GM12878 (cell line): ENCODE measurements around the gene TMEM181. TPM values are rescaled to one million over a fixed set of nuclear protein-coding genes. Genes with fewer than 3 reads are reported as not detected.
"Not testable (repeated sequence)": the region's sequence is repeated elsewhere in the genome, so short reads cannot be mapped to it uniquely, and the experiment has no call there.

Source experiments
- ATAC-seq: fragments of 200-7000 bp; cut with Tn5 transposase; 3 replicates; pipeline ENCODE4 v1.9.1; 2020; ENCODE audit warnings: mild to moderate bottlenecking, moderate library complexity
- BruUV-seq: library from RNA; stranded (reverse); fragments of 400-500 nt; replicated peaks from 2 replicates; lab custom pipeline; 2021; lab: Mats Ljungman, UMichigan
- CTCF ChIA-PET: fragments of 300-600 bp; sonication (Branson Sonifier 250); formaldehyde crosslinking; extraction: SDS; loops from one replicate; lab custom pipeline; 2021; ENCODE audit warnings: inconsistent platforms; lab: Yijun Ruan, JAX
- POLR2A ChIA-PET: fragments of 350-600 bp; formaldehyde crosslinking; extraction: SDS; loops from one replicate; lab custom pipeline; 2021; ENCODE audit warnings: inconsistent platforms; lab: Charles Lee
- RAD21 ChIA-PET: fragments of 300-600 bp; sonication (Branson Sonifier 250); formaldehyde crosslinking; loops from one replicate; lab custom pipeline; 2023; ENCODE audit warnings: antibody characterized with exemption; ENCODE audit not compliant: unreplicated experiment; lab: Charles Lee
- SMC1A ChIA-PET: fragments of 300-600 bp; sonication (Branson Sonifier 250); formaldehyde crosslinking; loops from one replicate; lab custom pipeline; 2023; ENCODE audit not compliant: unreplicated experiment, uncharacterized antibody; lab: Charles Lee
- DNase-seq: peaks from one replicate; pipeline ENCODE4 v3.0.0-alpha.2; 2011; ENCODE audit warnings: low read depth, low spot score
- FAIRE-seq: peaks from 3 replicates; lab custom pipeline; 2011; peaks lifted over from hg19 to GRCh38; lab: Jason Lieb, UNC
- H2AFZ ChIP-seq: 2 replicates; pipeline ENCODE4 v1.6.0; 2011; ENCODE audit warnings: low read depth, low read length, control low read depth; ENCODE audit not compliant: control insufficient read depth
- H3K27ac ChIP-seq: 2 replicates; pipeline ENCODE4 v1.5.1; 2011; ENCODE audit warnings: control low read depth; ENCODE audit not compliant: control insufficient read depth, insufficient read depth
- H3K27me3 ChIP-seq, 2 experiments: replicated peaks in 1 of 2; 2 replicates each; pipeline versions ENCODE4 v1.6.0 to v1.6.1; 2011; ENCODE audit warnings: low read length in 1 of 2; ENCODE audit not compliant: control insufficient read depth in 2 of 2, insufficient read depth in 2 of 2
- H3K36me3 ChIP-seq, 2 experiments: 2 replicates each; pipeline ENCODE4 v1.5.1; 2011; ENCODE audit warnings: low read length in 1 of 2; ENCODE audit not compliant: control insufficient read depth in 2 of 2, insufficient read depth in 2 of 2
- H3K4me1 ChIP-seq: 2 replicates; pipeline ENCODE4 v1.6.1; 2011; ENCODE audit warnings: mild to moderate bottlenecking, low read length, moderate library complexity, mixed read lengths; ENCODE audit not compliant: control insufficient read depth, insufficient read depth
- H3K4me2 ChIP-seq: 2 replicates; pipeline ENCODE4 v1.6.0; 2011; ENCODE audit warnings: control low read depth; ENCODE audit not compliant: control insufficient read depth, insufficient read depth
- H3K4me3 ChIP-seq: fragments of 200-600 bp; sonication (generic); 2 replicates; pipeline ENCODE4 v1.5.1; 2016
- H3K79me2 ChIP-seq: 2 replicates; pipeline ENCODE4 v1.6.0; 2011; ENCODE audit warnings: low read length; ENCODE audit not compliant: control insufficient read depth, insufficient read depth
- H3K9ac ChIP-seq: 2 replicates; pipeline ENCODE4 v1.8.0; 2011; ENCODE audit warnings: low read length, control low read depth, mixed read lengths; ENCODE audit not compliant: control insufficient read depth, insufficient read depth
- H3K9me3 ChIP-seq: replicated peaks from 3 replicates; pipeline ENCODE4 v1.5.1; 2011; ENCODE audit warnings: mild to moderate bottlenecking, low read length; ENCODE audit not compliant: control insufficient read depth, insufficient read depth
- H4K20me1 ChIP-seq: 2 replicates; pipeline ENCODE4 v1.6.0; 2011; ENCODE audit not compliant: control insufficient read depth, insufficient read depth
- HDAC6 ChIP-seq: fragments of 200-600 bp; sonication (generic); IDR thresholded peaks from one replicate; pipeline ENCODE4 v1.8.0; 2017; ENCODE audit warnings: antibody characterized with exemption; ENCODE audit not compliant: unreplicated experiment
- HDGF ChIP-seq: fragments of 450-650 bp; IDR thresholded peaks from 2 replicates; pipeline ENCODE4 v1.6.1; 2016; ENCODE audit warnings: antibody characterized with exemption
- RAD21 ChIP-seq: IDR thresholded peaks from 2 replicates; pipeline ENCODE4 v1.6.1; 2011; ENCODE audit warnings: mild to moderate bottlenecking, low read depth, low read length, moderate library complexity; ENCODE audit not compliant: insufficient read depth
- RB1 ChIP-seq: fragments of 450-650 bp; formaldehyde crosslinking; IDR thresholded peaks from 2 replicates; pipeline ENCODE4 v1.6.1; 2017; ENCODE audit warnings: mild to moderate bottlenecking, borderline replicate concordance
- SMAD1 ChIP-seq: fragments of 450-650 bp; IDR thresholded peaks from 2 replicates; pipeline ENCODE4 v1.6.1; 2018; ENCODE audit warnings: mild to moderate bottlenecking, low read depth; ENCODE audit not compliant: partially characterized antibody
- SMAD5 ChIP-seq: IDR thresholded peaks from 2 replicates; pipeline ENCODE4 v1.6.1; 2016; ENCODE audit warnings: antibody characterized with exemption, low read depth
- STAT1 ChIP-seq: fragments of 450-650 bp; conservative IDR thresholded peaks from 2 replicates; pipeline ENCODE4 v1.6.1; 2014; ENCODE audit warnings: antibody characterized with exemption, mild to moderate bottlenecking
- ZNF24 ChIP-seq: fragments of 450-650 bp; IDR thresholded peaks from 2 replicates; pipeline ENCODE4 v1.6.1; 2017; ENCODE audit warnings: antibody characterized with exemption, mild to moderate bottlenecking
- WGBS: methylation state at CpG from one replicate; pipeline ENCODE4 v1.1.6; 2016; ENCODE audit warnings: low lambda C conversion rate; ENCODE audit not compliant: insufficient replicate concordance, insufficient coverage; ENCODE audit errors: missing lambda C conversion rate; 5-methylcytosine and 5-hydroxymethylcytosine counted together
- in situ Hi-C: fragments of 300-500 bp; cut with MboI; formaldehyde crosslinking; loops from 9 replicates; pipeline ENCODE4 v1.14.3; 2018; ENCODE audit warnings: mixed read lengths
- intact Hi-C: fragments of 100-400 bp; cut with micrococcal nuclease; formaldehyde crosslinking; loops from one replicate; pipeline ENCODE4 v1.14.2; 2022; ENCODE audit not compliant: unreplicated experiment
- polyA plus RNA-seq, 11 experiments: library from polyadenylated mRNA; depleted of rRNA in 4 of 11; unstranded in 6 of 11; stranded (reverse) in 5 of 11; fragments of >200 nt; fragmentation: Nextera tagmentation in 4 of 11; fragmentation: Illumina TruSeq in 1 of 11; extraction: Ambion mirVana in 4 of 11; extraction: Trizol in 1 of 11; gene quantifications; 1 replicate in 1 of 11; 2 replicates in 10 of 11; pipeline versions ENCODE4 v1.2.1 to v1.2.3, GENCODE V29; 2011 to 2016; ENCODE audit warnings: inconsistent platforms in 2 of 11, missing spikeins in 2 of 11, low read depth in 1 of 11
- total RNA-seq, 4 experiments: library from RNA; depleted of rRNA in 3 of 4; stranded (reverse); fragments of >200 nt in 3 of 4; fragmentation: Illumina TruSeq in 1 of 4; extraction: Trizol in 1 of 4; gene quantifications; 2 replicates each; pipeline versions ENCODE4 v1.2.1 to v1.2.3, GENCODE V29; 2013 to 2021
- TF ChIP-seq, protein P1 (sequence below): fragments of 450-650 bp; IDR thresholded peaks from 2 replicates; pipeline ENCODE4 v1.6.1; 2017; ENCODE audit warnings: mild to moderate bottlenecking, low read depth, inconsistent platforms; ENCODE audit not compliant: poor library complexity, severe bottlenecking
- TF ChIP-seq, protein P2 (sequence below): IDR thresholded peaks from 2 replicates; pipeline ENCODE4 v1.6.1; 2011; ENCODE audit warnings: mild to moderate bottlenecking, low read depth, low read length, moderate library complexity; ENCODE audit not compliant: insufficient replicate concordance
- TF ChIP-seq, protein P3 (sequence below): IDR thresholded peaks from 2 replicates; pipeline ENCODE4 v1.6.1; 2012; ENCODE audit warnings: low read length, inconsistent platforms
- TF ChIP-seq, protein P4 (sequence below): fragments of 450-650 bp; formaldehyde crosslinking; IDR thresholded peaks from 2 replicates; pipeline ENCODE4 v1.4.0; 2022; ENCODE audit warnings: mild to moderate bottlenecking, moderate library complexity

TMEM181 gene
- total and polyA plus RNA-seq, 10 of the 15 experiments (the other 5 are each of a cell fraction or from before 2014, with no cell fraction given): 1.5 to 7.9 (median 5.2) TPM

DNA sequence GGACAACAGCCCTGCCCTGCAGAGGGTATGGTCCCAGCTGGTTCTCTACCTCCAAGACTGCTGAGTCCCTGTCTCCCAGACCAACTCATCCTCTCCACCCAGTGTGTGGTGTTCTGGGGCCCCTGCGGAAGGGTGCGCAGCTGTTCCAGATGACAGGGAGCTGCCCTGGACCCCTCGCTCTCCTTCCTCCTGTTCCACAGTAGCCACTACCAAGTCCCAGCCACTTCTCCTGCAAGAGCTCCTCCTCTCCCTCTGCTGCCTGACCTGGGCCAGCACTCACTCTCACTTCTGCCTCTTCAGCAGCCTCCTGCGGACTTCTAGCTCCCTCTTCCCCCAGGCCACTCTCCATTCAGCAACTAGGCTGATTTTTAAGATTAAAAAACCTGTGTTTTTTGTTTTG, 40.1 kb upstream of the TMEM181 start (continued):
- TF ChIP-seq, protein P1, sequence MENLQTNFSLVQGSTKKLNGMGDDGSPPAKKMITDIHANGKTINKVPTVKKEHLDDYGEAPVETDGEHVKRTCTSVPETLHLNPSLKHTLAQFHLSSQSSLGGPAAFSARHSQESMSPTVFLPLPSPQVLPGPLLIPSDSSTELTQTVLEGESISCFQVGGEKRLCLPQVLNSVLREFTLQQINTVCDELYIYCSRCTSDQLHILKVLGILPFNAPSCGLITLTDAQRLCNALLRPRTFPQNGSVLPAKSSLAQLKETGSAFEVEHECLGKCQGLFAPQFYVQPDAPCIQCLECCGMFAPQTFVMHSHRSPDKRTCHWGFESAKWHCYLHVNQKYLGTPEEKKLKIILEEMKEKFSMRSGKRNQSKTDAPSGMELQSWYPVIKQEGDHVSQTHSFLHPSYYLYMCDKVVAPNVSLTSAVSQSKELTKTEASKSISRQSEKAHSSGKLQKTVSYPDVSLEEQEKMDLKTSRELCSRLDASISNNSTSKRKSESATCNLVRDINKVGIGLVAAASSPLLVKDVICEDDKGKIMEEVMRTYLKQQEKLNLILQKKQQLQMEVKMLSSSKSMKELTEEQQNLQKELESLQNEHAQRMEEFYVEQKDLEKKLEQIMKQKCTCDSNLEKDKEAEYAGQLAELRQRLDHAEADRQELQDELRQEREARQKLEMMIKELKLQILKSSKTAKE: no peak
- TF ChIP-seq SMAD1 (no peak), RB1 (no peak), HDAC6 (no peak), HDGF (no peak), SMAD5 (no peak), STAT1 (no peak), ZNF24 (no peak), RAD21 (no peak)
- TF ChIP-seq, protein P2, sequence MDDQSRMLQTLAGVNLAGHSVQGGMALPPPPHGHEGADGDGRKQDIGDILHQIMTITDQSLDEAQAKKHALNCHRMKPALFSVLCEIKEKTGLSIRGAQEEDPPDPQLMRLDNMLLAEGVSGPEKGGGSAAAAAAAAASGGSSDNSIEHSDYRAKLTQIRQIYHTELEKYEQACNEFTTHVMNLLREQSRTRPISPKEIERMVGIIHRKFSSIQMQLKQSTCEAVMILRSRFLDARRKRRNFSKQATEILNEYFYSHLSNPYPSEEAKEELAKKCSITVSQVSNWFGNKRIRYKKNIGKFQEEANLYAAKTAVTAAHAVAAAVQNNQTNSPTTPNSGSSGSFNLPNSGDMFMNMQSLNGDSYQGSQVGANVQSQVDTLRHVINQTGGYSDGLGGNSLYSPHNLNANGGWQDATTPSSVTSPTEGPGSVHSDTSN: no peak
- TF ChIP-seq, protein P3, sequence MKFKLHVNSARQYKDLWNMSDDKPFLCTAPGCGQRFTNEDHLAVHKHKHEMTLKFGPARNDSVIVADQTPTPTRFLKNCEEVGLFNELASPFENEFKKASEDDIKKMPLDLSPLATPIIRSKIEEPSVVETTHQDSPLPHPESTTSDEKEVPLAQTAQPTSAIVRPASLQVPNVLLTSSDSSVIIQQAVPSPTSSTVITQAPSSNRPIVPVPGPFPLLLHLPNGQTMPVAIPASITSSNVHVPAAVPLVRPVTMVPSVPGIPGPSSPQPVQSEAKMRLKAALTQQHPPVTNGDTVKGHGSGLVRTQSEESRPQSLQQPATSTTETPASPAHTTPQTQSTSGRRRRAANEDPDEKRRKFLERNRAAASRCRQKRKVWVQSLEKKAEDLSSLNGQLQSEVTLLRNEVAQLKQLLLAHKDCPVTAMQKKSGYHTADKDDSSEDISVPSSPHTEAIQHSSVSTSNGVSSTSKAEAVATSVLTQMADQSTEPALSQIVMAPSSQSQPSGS: no peak
- TF ChIP-seq, protein P4, sequence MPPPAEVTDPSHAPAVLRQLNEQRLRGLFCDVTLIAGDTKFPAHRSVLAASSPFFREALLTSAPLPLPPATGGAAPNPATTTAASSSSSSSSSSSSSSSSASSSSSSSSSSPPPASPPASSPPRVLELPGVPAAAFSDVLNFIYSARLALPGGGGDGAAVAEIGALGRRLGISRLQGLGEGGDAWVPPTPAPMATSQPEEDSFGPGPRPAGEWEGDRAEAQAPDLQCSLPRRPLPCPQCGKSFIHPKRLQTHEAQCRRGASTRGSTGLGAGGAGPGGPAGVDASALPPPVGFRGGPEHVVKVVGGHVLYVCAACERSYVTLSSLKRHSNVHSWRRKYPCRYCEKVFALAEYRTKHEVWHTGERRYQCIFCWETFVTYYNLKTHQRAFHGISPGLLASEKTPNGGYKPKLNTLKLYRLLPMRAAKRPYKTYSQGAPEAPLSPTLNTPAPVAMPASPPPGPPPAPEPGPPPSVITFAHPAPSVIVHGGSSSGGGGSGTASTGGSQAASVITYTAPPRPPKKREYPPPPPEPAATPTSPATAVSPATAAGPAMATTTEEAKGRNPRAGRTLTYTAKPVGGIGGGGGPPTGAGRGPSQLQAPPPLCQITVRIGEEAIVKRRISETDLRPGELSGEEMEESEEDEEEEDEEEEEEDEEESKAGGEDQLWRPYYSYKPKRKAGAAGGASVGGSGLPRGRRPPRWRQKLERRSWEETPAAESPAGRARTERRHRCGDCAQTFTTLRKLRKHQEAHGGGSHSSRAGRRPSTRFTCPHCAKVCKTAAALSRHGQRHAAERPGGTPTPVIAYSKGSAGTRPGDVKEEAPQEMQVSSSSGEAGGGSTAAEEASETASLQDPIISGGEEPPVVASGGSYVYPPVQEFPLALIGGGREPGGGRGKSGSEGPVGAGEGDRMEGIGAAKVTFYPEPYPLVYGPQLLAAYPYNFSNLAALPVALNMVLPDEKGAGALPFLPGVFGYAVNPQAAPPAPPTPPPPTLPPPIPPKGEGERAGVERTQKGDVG (CRISPR knock-in tag): no peak
- TF ChIP-seq, all 136 proteins: peak for 0

DNA sequence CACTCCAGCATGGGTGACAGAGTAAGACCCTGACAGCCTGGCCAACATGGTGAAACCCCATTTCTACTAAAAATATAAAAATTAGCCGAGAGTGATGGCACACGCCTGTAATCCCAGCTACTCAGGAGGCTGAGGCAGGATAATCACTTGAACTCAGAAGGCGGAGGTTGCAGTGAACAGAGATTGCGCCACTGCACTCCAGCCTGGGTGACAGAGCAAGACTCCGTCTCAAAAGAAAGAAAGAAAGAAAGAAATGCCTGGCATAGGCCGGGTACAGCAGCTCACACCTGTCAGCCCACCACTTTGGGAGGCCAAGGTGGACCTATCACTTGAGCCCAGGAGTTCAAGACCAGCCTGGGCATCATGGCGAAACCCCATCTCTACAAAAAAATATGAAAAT, 38.9 kb upstream of the TMEM181 start:
- BruUV-seq, in situ Hi-C loops: not testable (repeated sequence)

More for the DNA sequence above, 38.9 kb upstream of the TMEM181 start:
- H3K79me2 ChIP-seq, FAIRE-seq, intact Hi-C loops, H4K20me1 ChIP-seq, POLR2A ChIA-PET, ATAC-seq, H3K27me3 ChIP-seq, H3K9me3 ChIP-seq, DNase-seq, H3K36me3 ChIP-seq, H2AFZ ChIP-seq, H3K27ac ChIP-seq, H3K4me3 ChIP-seq, H3K9ac ChIP-seq, H3K4me2 ChIP-seq: not testable (repeated sequence)
- ChIA-PET CTCF (interaction anchor here (0.9 to 1.0 kb wide), 2 partner anchors 13 to 20 kb away, joined by 3 to 4 read pairs; no protein-coding TSS in a partner anchor), RAD21 (interaction anchor here (4.4 kb wide), 1 partner anchor 300 kb away, joined by 46 read pairs; no protein-coding TSS in a partner anchor), SMC1A (interaction anchor here (1.7 kb wide), 1 partner anchor 46 kb away, joined by 3 read pairs; no protein-coding TSS in a partner anchor)
- WGBS: 83% methylated on average over 7 of the region's 7 CpGs
- H3K4me1 ChIP-seq: peaks cover 13% of the 10 kb centered on the region
